ENCODE results near the gene PMM2.
"Not testable (repeated sequence)": the region's sequence is repeated elsewhere in the genome, so short reads cannot be mapped to it uniquely, and the experiment has no call there.

PMM2 gene

DNA sequence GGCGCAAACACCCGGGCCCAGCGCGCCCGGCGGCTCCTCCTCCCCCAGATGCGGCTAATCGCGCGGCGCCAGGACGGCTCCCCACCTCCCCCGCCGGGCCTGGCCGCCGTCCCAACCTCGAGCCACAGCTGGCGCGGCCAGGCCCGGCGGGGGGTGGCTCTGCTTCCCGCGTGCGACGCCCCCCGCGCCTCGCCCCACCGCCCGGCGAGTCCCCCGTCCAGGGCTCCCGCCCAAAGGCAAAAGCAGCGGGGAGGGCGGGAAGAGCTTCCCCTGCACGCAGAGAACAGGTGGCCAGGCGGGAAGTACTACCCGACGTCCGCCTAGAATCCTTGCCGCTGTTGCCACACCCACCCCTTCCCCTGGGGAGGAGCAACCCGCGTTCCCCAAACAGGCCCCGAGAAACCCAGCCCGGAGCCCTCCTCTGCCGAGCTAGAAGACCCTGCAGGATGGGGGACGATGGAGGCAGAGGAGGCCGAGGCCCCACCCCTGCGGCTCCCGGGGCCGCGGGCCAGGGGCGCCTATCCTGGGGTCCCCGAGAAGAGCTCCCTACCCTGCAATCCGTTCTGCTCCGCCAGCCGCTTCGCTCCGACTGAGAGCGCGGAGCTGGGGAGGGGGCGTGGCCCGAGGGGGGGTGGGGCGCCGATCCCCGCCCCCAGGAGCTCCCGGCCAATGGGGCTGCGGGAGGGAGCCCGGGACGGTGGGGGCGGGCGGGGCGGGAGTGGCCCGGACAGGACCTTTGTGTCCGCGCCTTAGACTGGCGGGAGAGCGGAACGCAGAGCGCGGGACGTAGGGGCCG, 71.0 kb downstream of the PMM2 start, which contains the start of gene CARHSP1:
TSS of gene CARHSP1 (minus strand) at position 591 of the 796 bp plus-strand sequence. CDS start 9,678 bp downstream, outside the sequence.
- DNase-seq: peak; percentile 71 to 75

- no peak for DNase-seq
Measured at GRCh38 chr16:8869212-8869987, 71.8 kb downstream of the PMM2 start.

- not testable (repeated sequence) for DNase-seq
Measured at GRCh38 chr16:8869988-8870241, 72.3 kb downstream of the PMM2 start.

DNA sequence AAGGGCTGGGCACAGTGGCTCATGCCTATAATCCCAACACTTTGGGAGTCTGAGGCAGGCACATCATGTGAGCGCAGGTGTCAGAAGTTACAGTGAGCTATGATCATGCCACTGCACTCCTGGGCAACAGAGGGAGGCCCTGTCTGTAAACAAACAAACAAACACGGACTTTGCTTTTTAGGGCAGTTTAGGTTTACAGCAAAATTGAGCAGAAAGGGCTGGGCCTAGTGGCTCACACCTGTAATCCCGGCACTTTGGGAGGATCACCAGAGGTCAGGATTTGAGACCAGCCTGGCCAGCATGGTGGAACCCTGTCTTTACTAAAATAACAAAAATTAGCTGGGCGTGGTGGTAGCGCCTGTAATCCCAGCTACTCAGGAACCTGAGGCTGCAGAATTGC, 74.4 kb downstream of the PMM2 start:
- no peak for DNase-seq

DNA sequence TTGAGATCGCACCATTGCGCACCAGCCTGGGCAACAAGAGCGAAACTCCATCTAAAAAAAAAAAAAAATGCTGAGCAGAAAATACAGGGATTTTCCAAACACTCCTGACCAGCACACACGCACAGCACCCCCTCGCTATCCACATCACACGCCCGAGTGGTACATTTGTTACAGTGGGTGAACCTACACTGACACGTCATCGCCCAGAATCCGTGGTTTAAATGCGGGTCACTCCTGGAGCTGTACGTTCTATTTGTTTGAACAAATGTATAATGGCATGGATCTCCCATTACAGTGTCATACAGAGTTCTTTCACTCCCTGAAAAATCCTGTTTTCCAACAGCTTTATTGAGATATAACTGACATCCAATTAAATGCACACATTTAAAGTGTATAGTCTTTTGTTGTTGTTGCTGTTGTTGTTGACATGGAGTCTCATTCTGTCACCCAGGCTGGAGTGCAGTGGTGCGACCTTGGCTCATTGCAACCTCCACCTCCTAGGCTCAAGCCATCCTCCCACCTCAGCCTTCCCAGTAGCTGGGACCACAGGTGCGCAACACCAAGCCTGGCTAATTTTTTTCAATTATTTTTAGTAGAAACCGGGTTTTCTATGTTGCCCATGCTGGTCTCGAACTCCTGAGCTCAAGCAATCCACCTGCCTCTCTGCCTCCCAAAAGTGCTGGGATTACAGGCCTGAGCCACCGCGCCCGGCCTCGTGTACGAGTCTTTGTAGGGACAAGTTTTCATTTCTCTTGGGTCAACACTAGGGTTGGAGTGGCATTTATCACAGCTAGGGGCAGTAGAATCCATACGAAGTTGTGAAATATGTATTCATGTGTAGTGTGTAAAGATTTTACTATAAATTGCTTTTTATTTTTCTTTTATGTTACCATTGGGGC, 75.6 kb downstream of the PMM2 start:
- no peak for DNase-seq

- DNase-seq: not testable (repeated sequence)
Measured at GRCh38 chr16:8873866-8874195, 76.2 kb downstream of the PMM2 start.

GRCh38 chr16:8874388-8874787, 76.7 kb downstream of the PMM2 start:
- no peak for DNase-seq

DNA sequence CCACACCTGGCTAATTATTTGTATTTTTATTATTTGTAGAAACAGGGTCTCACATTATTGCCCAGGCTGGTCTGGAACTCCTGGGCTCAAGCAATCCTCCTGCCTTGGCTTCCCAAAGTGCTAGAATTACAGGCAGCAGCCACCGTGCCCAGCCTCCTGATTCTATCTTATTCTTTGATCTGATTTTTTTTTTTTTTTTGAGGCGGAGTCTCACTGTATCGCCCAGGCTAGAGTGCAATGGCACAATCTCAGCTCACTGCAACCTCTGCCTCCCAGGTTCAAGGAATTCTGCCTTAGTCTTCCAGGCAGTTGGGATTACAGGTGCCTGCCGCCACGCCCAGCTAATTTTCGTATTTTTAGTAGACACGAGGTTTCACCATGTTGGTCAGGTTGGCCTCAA, 77.7 kb downstream of the PMM2 start:
- DNase-seq: not testable (repeated sequence)

DNA sequence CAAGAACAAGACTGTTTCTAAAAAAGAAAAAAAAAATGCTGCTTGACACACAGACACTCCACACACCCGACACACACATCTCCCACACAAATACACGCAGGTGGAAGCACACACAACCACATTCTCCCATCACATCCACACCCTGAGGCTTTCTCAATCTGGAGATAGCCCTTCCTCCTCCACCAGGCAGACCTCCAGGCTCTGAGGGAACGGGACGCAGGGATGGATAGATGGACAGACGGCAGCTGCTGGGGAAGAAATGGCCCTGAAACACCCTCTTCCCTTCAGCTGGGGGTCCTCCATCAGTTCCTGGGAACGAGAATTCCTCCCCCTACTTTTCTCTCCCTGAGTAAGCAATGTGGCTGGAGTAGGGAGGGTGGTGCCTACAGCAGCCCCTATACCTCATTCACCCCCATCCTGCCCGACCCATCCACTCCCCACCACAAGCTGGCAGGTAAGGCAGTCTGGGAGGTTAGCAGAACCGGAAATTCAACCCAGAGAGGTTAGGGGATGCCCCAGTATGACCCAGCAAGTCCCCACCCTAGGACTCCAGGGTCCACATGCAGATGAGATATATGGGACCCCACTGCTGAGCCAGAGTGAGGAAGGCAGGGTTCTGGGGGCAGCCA, 80.4 kb downstream of the PMM2 start:
- DNase-seq: no peak

GRCh38 chr16:8878523-8878911, 80.9 kb downstream of the PMM2 start:
- DNase-seq: no peak

- DNase-seq: no peak
Measured at GRCh38 chr16:8880839-8881510, 83.3 kb downstream of the PMM2 start.

GRCh38 chr16:8882041-8882617, 84.5 kb downstream of the PMM2 start, which contains the start of gene LITAFD:
TSS of gene LITAFD (plus strand) at chr16:8882351. CDS start at chr16:8884356, 2,005 bp downstream.
- no peak for DNase-seq

DNA sequence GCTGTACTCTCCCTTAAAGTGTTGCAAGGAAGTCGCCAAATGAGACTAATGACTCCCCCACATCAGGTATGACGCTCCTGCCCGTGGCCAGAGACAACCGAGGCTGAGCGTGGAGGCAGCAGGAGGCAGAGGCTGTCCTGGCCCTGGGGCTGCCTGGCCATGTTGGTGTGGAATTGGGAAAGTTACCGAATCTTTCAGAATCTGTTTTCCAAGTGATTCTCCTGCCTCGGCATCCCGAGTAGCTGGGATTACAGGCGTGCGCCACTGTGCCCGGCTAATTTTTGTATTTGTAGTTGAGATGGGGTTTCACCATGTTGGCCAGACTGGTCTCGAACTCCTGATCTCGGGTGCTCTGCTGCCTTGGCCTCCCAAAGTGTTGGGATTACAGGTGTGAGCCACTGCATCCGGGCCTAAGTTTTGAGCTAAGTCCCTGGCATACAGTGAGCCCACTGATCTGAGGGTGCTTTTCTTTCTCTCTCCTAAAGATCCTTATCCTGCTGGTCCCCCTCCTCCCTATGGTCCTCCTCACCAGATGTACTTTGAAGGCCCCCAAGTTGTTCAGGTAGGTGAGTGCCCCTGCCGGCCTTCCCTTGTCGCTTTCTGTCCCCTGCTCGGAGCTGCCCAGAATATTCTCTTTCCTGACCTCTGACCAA, 85.2 kb downstream of the PMM2 start:
- no peak for DNase-seq

GRCh38 chr16:8885674-8886592, 88.3 kb downstream of the PMM2 start:
- no peak for DNase-seq

- no peak for DNase-seq
Measured at GRCh38 chr16:8886593-8887430, 89.2 kb downstream of the PMM2 start.

DNA sequence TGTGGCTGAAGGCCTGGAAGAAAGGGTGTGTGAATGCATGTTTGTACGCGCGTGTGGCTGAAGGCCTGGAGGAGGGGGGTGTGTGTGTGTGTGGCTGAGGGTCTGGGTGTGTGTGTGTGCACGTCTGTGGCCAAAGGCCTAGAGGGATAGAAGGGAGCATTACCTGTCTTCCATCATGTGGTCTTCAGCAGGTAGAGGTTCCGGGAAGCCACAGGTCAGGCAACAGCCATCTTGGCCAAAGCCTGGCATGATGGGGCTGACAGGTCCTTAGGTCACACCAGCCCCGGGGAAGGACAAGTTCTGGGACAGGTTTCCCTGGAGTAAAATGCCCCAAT, 89.8 kb downstream of the PMM2 start:
- DNase-seq: no peak

DNA sequence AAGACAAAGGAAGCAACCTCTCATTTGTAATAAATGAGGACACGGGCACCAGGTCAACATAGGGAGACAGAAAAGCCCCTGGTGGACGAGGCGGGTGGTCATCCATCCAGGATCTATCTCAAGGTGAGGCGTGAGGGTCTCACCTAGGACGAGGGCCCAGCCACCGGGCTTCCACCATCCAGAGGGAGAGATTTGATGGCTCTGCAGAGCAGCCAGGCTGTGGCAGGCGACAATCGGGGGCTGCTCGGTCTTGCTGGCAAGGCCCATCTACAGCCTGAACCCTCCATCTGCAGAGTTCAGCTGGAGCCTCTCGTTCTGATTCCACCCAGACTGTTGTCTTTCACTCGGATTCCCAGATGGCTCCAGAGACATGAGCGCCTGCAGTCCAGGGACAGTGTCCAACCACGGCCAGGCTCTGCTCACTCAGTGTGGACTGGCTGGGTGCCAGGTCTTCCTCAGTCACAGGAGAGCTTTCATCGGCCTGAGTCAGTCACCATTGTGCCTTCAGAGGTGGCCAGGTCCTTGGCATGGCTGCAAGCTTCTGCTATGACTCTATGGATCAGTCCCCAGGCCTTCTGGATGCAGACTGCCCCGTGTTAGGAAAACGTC, 90.4 kb downstream of the PMM2 start:
- DNase-seq: no peak

- DNase-seq: no peak
Measured at GRCh38 chr16:8888951-8889892, 91.6 kb downstream of the PMM2 start.

Measured in activated CD4-positive, alpha-beta T cell treated with anti-CD3 and anti-CD28 coated beads, Interleukin-2, amount 50 U/mL, for 4 hours (primary cell).